ENCODE data around the gene MUC13.

Gene MUC13

GRCh38 chr3:124860599-124860998 lies 74.0 kb downstream of the MUC13 start:
- Histone ChIP-seq H3K27ac (no peak overlapping the region), H3K79me2 (peaks cover 2% of the 10 kb centered on the region), H3K4me3 (ENCODE audit: low read depth, low read length) (no peak overlapping the region), H3K4me1 (no peaks in the 10 kb centered on the region), H2AFZ (no peak overlapping the region), H3K9ac (no peak overlapping the region), H3K4me2 (ENCODE audit: low read length) (no peak overlapping the region), H3K27me3 (ENCODE audit: control insufficient read depth, insufficient read depth, low read length) (no peaks in the 10 kb centered on the region), H3K9me3 (ENCODE audit: control insufficient read depth, low read length) (no peaks in the 10 kb centered on the region), H3K36me3 (ENCODE audit: control insufficient read depth, insufficient read depth, low read length) (no peaks in the 10 kb centered on the region)
- no peak for TF ChIP-seq CTCF (IDR thresholded peaks at IDR 0.05)

GRCh38 chr3:124859025-124859424 lies 75.5 kb downstream of the MUC13 start:
- Histone ChIP-seq H3K9me3 (ENCODE audit: control insufficient read depth, low read length) (no peaks in the 10 kb centered on the region), H3K4me3 (ENCODE audit: low read depth, low read length) (no peak overlapping the region), H3K79me2 (peaks cover 2% of the 10 kb centered on the region), H3K27ac (no peak overlapping the region), H3K36me3 (ENCODE audit: control insufficient read depth, insufficient read depth, low read length) (no peaks in the 10 kb centered on the region), H2AFZ (no peak overlapping the region), H3K4me1 (no peaks in the 10 kb centered on the region), H3K4me2 (ENCODE audit: low read length) (no peak overlapping the region), H3K27me3 (ENCODE audit: control insufficient read depth, insufficient read depth, low read length) (no peaks in the 10 kb centered on the region), H3K9ac (no peak overlapping the region)
- no peak for TF ChIP-seq CTCF (IDR thresholded peaks at IDR 0.05)

- Histone ChIP-seq H3K4me3 (ENCODE audit: low read depth, low read length) (no peak overlapping the region), H3K9me3 (ENCODE audit: control insufficient read depth, low read length) (no peaks in the 10 kb centered on the region), H3K27ac (no peak overlapping the region), H3K4me2 (ENCODE audit: low read length) (no peak overlapping the region), H3K36me3 (ENCODE audit: control insufficient read depth, insufficient read depth, low read length) (no peaks in the 10 kb centered on the region), H3K27me3 (ENCODE audit: control insufficient read depth, insufficient read depth, low read length) (no peaks in the 10 kb centered on the region), H2AFZ (no peak overlapping the region), H3K9ac (no peak overlapping the region), H3K79me2 (peaks cover 2% of the 10 kb centered on the region), H3K4me1 (no peaks in the 10 kb centered on the region)
- no peak for TF ChIP-seq CTCF (IDR thresholded peaks at IDR 0.05)
Observed at GRCh38 chr3:124858275-124858674, 76.3 kb downstream of the MUC13 start.

- no peak overlapping the region for H3K9ac ChIP-seq
- no peaks in the 10 kb centered on the region for H3K9me3 ChIP-seq (ENCODE audit: control insufficient read depth, low read length)
- H3K27ac ChIP-seq: no peak overlapping the region
- no peak for TF ChIP-seq CTCF (IDR thresholded peaks at IDR 0.05)
- H3K4me3 ChIP-seq (ENCODE audit: low read depth, low read length): no peak overlapping the region
- no peaks in the 10 kb centered on the region for H3K4me1 ChIP-seq
- no peaks in the 10 kb centered on the region for H3K27me3 ChIP-seq (ENCODE audit: control insufficient read depth, insufficient read depth, low read length)
- no peak overlapping the region for H2AFZ ChIP-seq
- H3K36me3 ChIP-seq (ENCODE audit: control insufficient read depth, insufficient read depth, low read length): no peaks in the 10 kb centered on the region
- peaks cover 2% of the 10 kb centered on the region for H3K79me2 ChIP-seq
- H3K4me2 ChIP-seq (ENCODE audit: low read length): no peak overlapping the region
Observed at GRCh38 chr3:124856677-124857076, 77.9 kb downstream of the MUC13 start.
